WTC11 (cell line): ENCODE data around the gene TRABD. TPM values are rescaled to one million over a fixed set of nuclear protein-coding genes. Genes with fewer than 3 reads are reported as not detected.

Source experiments
- ATAC-seq: fragments of 200-7000 bp; cut with Tn5 transposase; 2 replicates; pipeline ENCODE4 v1.10.0; 2021; ENCODE audit warnings: mild to moderate bottlenecking, moderate library complexity
- CTCF ChIA-PET: fragments of 300-600 bp; sonication (Branson Sonifier 250); formaldehyde crosslinking; loops from one replicate; lab custom pipeline; 2021; ENCODE audit warnings: antibody characterized with exemption; lab: Charles Lee
- POLR2A ChIA-PET: fragments of 350-600 bp; sonication (Branson Sonifier 250); formaldehyde crosslinking; loops from one replicate; lab custom pipeline; 2021; ENCODE audit warnings: antibody characterized with exemption; lab: Charles Lee
- DNase-seq: peaks from one replicate; pipeline ENCODE4 v3.0.0; 2021; ENCODE audit warnings: low spot score
- H3K27ac Mint-ChIP-seq: 2 replicates; pipeline ENCODE4 v1.8.0; 2021; ENCODE audit warnings: mixed read lengths
- H3K27me3 Mint-ChIP-seq: 2 replicates; pipeline ENCODE4 v1.8.0; 2021; ENCODE audit warnings: low read depth, mild to moderate bottlenecking, moderate library complexity, mixed read lengths
- H3K36me3 Mint-ChIP-seq: 2 replicates; pipeline ENCODE4 v1.8.0; 2021; ENCODE audit warnings: mixed read lengths
- H3K4me1 Mint-ChIP-seq: 2 replicates; pipeline ENCODE4 v1.8.0; 2022; ENCODE audit warnings: mixed read lengths
- H3K4me3 Mint-ChIP-seq: 2 replicates; pipeline ENCODE4 v1.8.0; 2021; ENCODE audit warnings: mild to moderate bottlenecking, moderate library complexity, mixed read lengths
- H3K9me3 Mint-ChIP-seq: 2 replicates; pipeline ENCODE4 v1.8.0; 2021; ENCODE audit warnings: mixed read lengths
- AFF4 ChIP-seq: sonication (generic); formaldehyde crosslinking; IDR thresholded peaks from 2 replicates; pipeline ENCODE4 v1.8.1; 2023; ENCODE audit warnings: mild to moderate bottlenecking, missing genetic modification reagents, borderline replicate concordance
- ARID4B ChIP-seq: sonication (generic); formaldehyde crosslinking; IDR thresholded peaks from 2 replicates; pipeline ENCODE4 v1.8.0; 2023; ENCODE audit warnings: missing genetic modification reagents, mild to moderate bottlenecking, borderline replicate concordance
- ATF2 ChIP-seq: sonication (generic); formaldehyde crosslinking; IDR thresholded peaks from 2 replicates; pipeline ENCODE4 v1.8.1; 2022; ENCODE audit warnings: low read depth, missing genetic modification reagents, borderline replicate concordance
- ATF6 ChIP-seq: sonication (generic); formaldehyde crosslinking; IDR thresholded peaks from 2 replicates; pipeline ENCODE4 v1.8.1; 2023; ENCODE audit warnings: mild to moderate bottlenecking, missing genetic modification reagents
- CDX4 ChIP-seq: fragments of 250-450 bp; sonication (Bioruptor Pico); IDR thresholded peaks from 2 replicates; pipeline ENCODE4 v1.9.0; 2021; ENCODE audit warnings: moderate library complexity, mild to moderate bottlenecking, inconsistent platforms, borderline replicate concordance
- KAT7 ChIP-seq: sonication (generic); formaldehyde crosslinking; IDR thresholded peaks from 2 replicates; pipeline ENCODE4 v1.8.1; 2023; ENCODE audit warnings: missing genetic modification reagents, mild to moderate bottlenecking, borderline replicate concordance
- NFE2L1 ChIP-seq: sonication (generic); formaldehyde crosslinking; IDR thresholded peaks from 2 replicates; pipeline ENCODE4 v1.8.1; 2023; ENCODE audit warnings: missing genetic modification reagents
- SOX15 ChIP-seq: fragments of 250-450 bp; sonication (Bioruptor Pico); IDR thresholded peaks from 2 replicates; pipeline ENCODE4 v1.9.0; 2021; ENCODE audit warnings: mild to moderate bottlenecking
- ZNF138 ChIP-seq: sonication (generic); formaldehyde crosslinking; conservative IDR thresholded peaks from 2 replicates; pipeline ENCODE4 v1.8.1; 2022; ENCODE audit warnings: mild to moderate bottlenecking, moderate library complexity, missing genetic modification reagents
- ZNF416 ChIP-seq: fragments of 250-450 bp; sonication (Bioruptor Pico); IDR thresholded peaks from 2 replicates; pipeline ENCODE4 v1.9.0; 2021; ENCODE audit warnings: mild to moderate bottlenecking, inconsistent platforms
- ZNF512 ChIP-seq: sonication (generic); formaldehyde crosslinking; IDR thresholded peaks from 2 replicates; pipeline ENCODE4 v1.8.1; 2022; ENCODE audit warnings: missing genetic modification reagents, borderline replicate concordance
- total RNA-seq: library from RNA; stranded (reverse); gene quantifications from 3 replicates; pipeline ENCODE4 v1.2.3, GENCODE V29; 2021

TRABD gene
- total RNA-seq, 1 experiment from 2014 or later: 90.4 TPM

- no peak for TF ChIP-seq AFF4 (CRISPR knock-in tag)
- no peak for TF ChIP-seq KAT7
- TF ChIP-seq, all 79 proteins: peak for 0
These were observed 31.2 kb downstream of the TRABD start (continued) for GRCh38 chr22:50216684-50217520.

GRCh38 chr22:50217543-50218152 is 31.9 kb downstream of the TRABD start:
- no peaks in the 10 kb centered on the region for H3K27me3 Mint-ChIP-seq
- TF ChIP-seq ZNF138 (CRISPR knock-in tag): no peak
- TF ChIP-seq NFE2L1 (CRISPR knock-in tag): no peak
- no peak for TF ChIP-seq ZNF416 (CRISPR knock-in tag)
- TF ChIP-seq ARID4B: no peak
- no peak for TF ChIP-seq ZNF512 (CRISPR knock-in tag)
- H3K4me3 Mint-ChIP-seq: no peak overlapping the region
- POLR2A ChIA-PET: no interaction called here
- ATAC-seq: no peak
- H3K36me3 Mint-ChIP-seq: peaks cover 44% of the 10 kb centered on the region
- H3K27ac Mint-ChIP-seq: no peak overlapping the region
- no peaks in the 10 kb centered on the region for H3K9me3 Mint-ChIP-seq
- H3K4me1 Mint-ChIP-seq: peaks cover 5% of the 10 kb centered on the region; the same call in 1 of the 2 replicates
- DNase-seq: no peak
- CTCF ChIA-PET: interaction anchor here (1.4 to 1.8 kb wide), 2 partner anchors 11 to 34 kb away, joined by 3 to 7 read pairs; partner anchors contain the start of gene HDAC10

GRCh38 chr22:50218153-50218995 is 32.7 kb downstream of the TRABD start:
- H3K36me3 Mint-ChIP-seq: peaks cover 41% of the 10 kb centered on the region
- DNase-seq (no peak), ATAC-seq (no peak; the same call in 1 of the 2 replicates)
- H3K4me1 Mint-ChIP-seq: peaks cover 5% of the 10 kb centered on the region; the same call in 1 of the 2 replicates
- H3K9me3 Mint-ChIP-seq: no peaks in the 10 kb centered on the region
- H3K27ac Mint-ChIP-seq: no peak overlapping the region
- no peak overlapping the region for H3K4me3 Mint-ChIP-seq
- ChIA-PET POLR2A (no interaction called here), CTCF (interaction anchor here (0.6 to 1.8 kb wide), 5 partner anchors 10 to 148 kb away, joined by 3 to 7 read pairs (median 3); partner anchors contain the start of gene HDAC10)
- H3K27me3 Mint-ChIP-seq: no peaks in the 10 kb centered on the region
- TF ChIP-seq CDX4 (no peak), ATF2 (CRISPR knock-in tag) (no peak), ATF6 (CRISPR knock-in tag) (no peak), SOX15 (CRISPR knock-in tag) (no peak)
